ENCODE results near the gene GANAB. TPM values are rescaled to one million over a fixed set of nuclear protein-coding genes. Genes with fewer than 3 reads are reported as not detected.
"Not testable (repeated sequence)": the region's sequence is repeated elsewhere in the genome, so short reads cannot be mapped to it uniquely, and the experiment has no call there.

GANAB gene
- 100 to 1,000 TPM in 1 of 4 donors, 10 to 100 TPM in 3; 72.0 to 118 (median 91.4) TPM for total RNA-seq

GRCh38 chr11:62645946-62646824 lies at the start of gene GANAB:
TSS of gene GANAB (minus strand) at chr11:62646613. CDS start at chr11:62646599, 14 bp downstream.
- intact Hi-C loops (cut with DNase I; ENCODE audit: low total_unique reads): no loop called here
- DNase-seq (ENCODE audit: low spot score in 2 of 2): peak; percentile 100
- H3K4me3 ChIP-seq (ENCODE audit: low read depth, poor library complexity, severe bottlenecking): peak within 1 kb of the TSS; percentile 70
- TF ChIP-seq POLR2A (IDR thresholded peaks at IDR 0.05): peak in 1 of 2 donors; percentile 43
- TF ChIP-seq CTCF (IDR thresholded peaks at IDR 0.05): no peak
- 0 to 1% methylated on average over 63 to 73 of the region's 73 CpGs for WGBS, 2 donors

GRCh38 chr11:62694455-62695167 lies 48.2 kb upstream of the GANAB start:
- intact Hi-C loops (cut with DNase I; ENCODE audit: low total_unique reads): loop anchor here (10.0 kb wide), 1 partner anchor 100 kb away; the partner anchor contains the start of gene TUT1
- DNase-seq (ENCODE audit: low spot score in 2 of 2): peak; percentile 77 to 96

GRCh38 chr11:62693624-62694023 lies 47.2 kb upstream of the GANAB start:
- 55 to 62% methylated on average over 4 of the region's 4 CpGs for WGBS, 2 donors
- intact Hi-C loops (cut with DNase I; ENCODE audit: low total_unique reads): loop anchor here (10.0 kb wide), 1 partner anchor 99 kb away; the partner anchor contains the start of gene TUT1
- not testable (repeated sequence) for DNase-seq (ENCODE audit: low spot score in 2 of 2); H3K4me3 ChIP-seq (ENCODE audit: low read depth, poor library complexity, severe bottlenecking)

More at GRCh38 chr11:62694455-62695167, 48.2 kb upstream of the GANAB start:
- no peak overlapping the region for H3K4me3 ChIP-seq (ENCODE audit: low read depth, poor library complexity, severe bottlenecking)
- TF ChIP-seq POLR2A (IDR thresholded peaks at IDR 0.05): no peak
- peak in 1 of 3 donors; percentile 40 for TF ChIP-seq CTCF (IDR thresholded peaks at IDR 0.05)
- 40 to 44% methylated on average over 14 of the region's 14 CpGs for whole genome bisulfite sequencing, 2 donors

GRCh38 chr11:62689421-62690183 lies 43.2 kb upstream of the GANAB start, which contains the start of gene LRRN4CL:
TSS of gene LRRN4CL (minus strand) at chr11:62689530. CDS start at chr11:62688508, 1,022 bp downstream.
- TF ChIP-seq CTCF (IDR thresholded peaks at IDR 0.05): no peak
- no peak for TF ChIP-seq POLR2A (IDR thresholded peaks at IDR 0.05)
- intact Hi-C loops (cut with DNase I; ENCODE audit: low total_unique reads): loop anchor here (10.0 kb wide), 1 partner anchor 95 kb away; the partner anchor contains the start of gene TUT1
- WGBS, 2 donors: 19 to 24% methylated on average over 11 of the region's 11 CpGs
- DNase-seq (ENCODE audit: low spot score in 2 of 2): peak; percentile 89 to 97
- H3K4me3 ChIP-seq (ENCODE audit: low read depth, poor library complexity, severe bottlenecking): no peak within 1 kb of the TSS

GRCh38 chr11:62688491-62688890 lies 42.1 kb upstream of the GANAB start:
- WGBS, 2 donors: 19 to 38% methylated on average over 1 of the region's 1 CpG
- H3K4me3 ChIP-seq (ENCODE audit: low read depth, poor library complexity, severe bottlenecking): no peak overlapping the region
- TF ChIP-seq POLR2A (IDR thresholded peaks at IDR 0.05) (no peak), CTCF (IDR thresholded peaks at IDR 0.05) (no peak)
- intact Hi-C loops (cut with DNase I; ENCODE audit: low total_unique reads): no loop called here
- DNase-seq (ENCODE audit: low spot score in 2 of 2): no peak
